ENCODE measurements around the gene SLC6A18. TPM values are rescaled to one million over a fixed set of nuclear protein-coding genes. Genes with fewer than 3 reads are reported as not detected.

Gene SLC6A18
- total RNA-seq, 2 donors from 2014 or later: not detected

GRCh38 chr5:1203311-1203967, 21.7 kb upstream of the SLC6A18 start:
- ATAC-seq (no peak), DNase-seq (ENCODE audit: low spot score) (no peak)
- Mint-ChIP-seq H3K36me3 (no peaks in the 10 kb centered on the region), H3K27me3 (peaks cover 8 to 12% of the 10 kb centered on the region in 2 donors), H3K27ac (no peak overlapping the region), H3K9me3 (no peaks in the 10 kb centered on the region), H3K4me3 (no peak overlapping the region), H3K4me1 (ENCODE audit: low read depth in 2 of 2) (no peaks in the 10 kb centered on the region)

DNA sequence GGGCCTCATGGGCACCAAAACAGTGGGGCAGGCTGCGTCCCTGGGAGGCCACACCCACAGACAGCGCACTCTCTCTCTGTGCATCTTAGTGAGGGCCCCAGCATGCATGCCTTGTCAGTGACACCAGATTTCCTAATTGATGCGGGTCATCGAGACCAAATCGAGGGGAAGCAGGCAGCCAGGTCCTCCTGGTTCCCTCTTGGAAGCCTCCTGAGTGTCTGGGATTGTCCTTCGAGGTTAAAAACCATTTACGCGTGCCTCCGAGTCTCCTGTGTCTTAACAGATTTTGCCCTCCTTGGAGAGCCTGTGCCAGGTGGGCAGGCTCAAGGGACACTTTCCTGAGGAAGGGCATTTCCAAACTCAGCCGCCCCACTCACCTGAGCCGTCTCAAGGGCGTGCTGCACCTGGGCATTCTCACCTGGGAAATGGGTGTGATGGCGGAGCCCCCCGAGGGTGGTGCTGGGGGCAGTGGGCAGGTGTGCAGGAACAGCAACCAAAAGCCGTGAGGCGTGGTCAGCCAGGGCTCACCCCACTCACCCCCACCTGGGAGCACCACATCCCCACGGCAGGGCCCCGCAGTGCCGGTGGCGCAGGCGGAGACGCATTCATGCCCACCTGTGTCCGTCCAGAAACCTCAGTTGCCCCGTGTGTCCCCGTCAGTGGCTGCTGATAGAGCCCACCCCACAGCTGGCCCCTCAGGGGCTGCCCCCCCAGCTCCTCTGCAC, 21.1 kb upstream of the SLC6A18 start:
- Mint-ChIP-seq H3K36me3 (no peaks in the 10 kb centered on the region), H3K9me3 (no peaks in the 10 kb centered on the region), H3K27ac (no peak overlapping the region), H3K4me3 (no peak overlapping the region), H3K27me3 (peaks cover 8 to 12% of the 10 kb centered on the region in 2 donors), H3K4me1 (ENCODE audit: low read depth in 2 of 2) (no peaks in the 10 kb centered on the region)
- no peak for ATAC-seq
- no peak for DNase-seq (ENCODE audit: low spot score)

GRCh38 chr5:1204693-1205242, 20.4 kb upstream of the SLC6A18 start:
- H3K36me3 Mint-ChIP-seq: no peaks in the 10 kb centered on the region
- H3K4me3 Mint-ChIP-seq: no peak overlapping the region
- no peaks in the 10 kb centered on the region for H3K4me1 Mint-ChIP-seq (ENCODE audit: low read depth in 2 of 2)
- DNase-seq (ENCODE audit: low spot score): no peak
- H3K9me3 Mint-ChIP-seq: no peaks in the 10 kb centered on the region
- no peak overlapping the region for H3K27ac Mint-ChIP-seq
- no peak for ATAC-seq
- peaks cover 8 to 15% of the 10 kb centered on the region in 2 donors for H3K27me3 Mint-ChIP-seq

DNA sequence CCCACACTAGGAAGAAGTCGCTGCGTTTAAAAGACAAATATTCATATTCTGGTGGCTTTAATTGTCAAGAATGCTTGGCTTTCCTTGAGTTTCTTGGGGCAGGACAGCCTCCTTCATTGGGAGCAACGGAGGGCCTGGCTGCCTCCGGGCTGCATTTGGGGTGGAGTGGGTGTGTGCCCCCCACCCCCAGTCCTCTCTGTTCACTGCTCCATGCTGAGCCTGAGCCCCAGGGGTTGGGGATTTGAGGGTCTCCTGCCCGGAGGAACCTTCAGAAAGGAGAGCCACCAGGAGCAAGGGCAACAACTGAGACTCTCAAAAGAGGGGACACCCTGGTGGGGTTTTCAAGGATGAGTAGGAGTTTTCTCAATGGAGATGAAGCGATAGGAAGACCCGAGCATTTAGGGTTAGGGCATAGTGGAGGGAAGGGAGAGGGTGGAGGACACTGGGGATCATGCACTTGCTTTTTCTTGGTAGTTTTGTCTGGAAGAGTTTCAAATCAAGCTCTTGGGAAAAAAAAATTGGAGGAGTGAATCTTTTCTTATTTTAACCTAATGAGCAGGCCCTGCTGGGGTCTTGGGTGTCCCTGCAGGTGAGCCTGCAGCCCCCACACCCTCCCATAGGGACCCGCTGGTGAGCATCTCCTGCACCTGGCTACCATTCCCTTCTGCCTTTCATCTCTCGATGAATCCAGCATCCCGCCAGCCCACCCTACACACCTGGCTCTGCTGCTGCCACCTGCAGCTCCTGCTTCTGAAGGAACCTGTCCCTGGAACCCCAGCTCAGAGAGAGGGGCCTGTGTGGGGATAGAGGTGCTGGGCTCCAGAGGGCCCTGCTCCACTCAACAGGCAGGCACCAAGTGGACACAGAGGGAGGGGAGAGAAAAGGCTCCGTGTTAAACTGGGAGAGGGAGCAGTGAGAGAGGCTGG, 19.7 kb upstream of the SLC6A18 start:
- no peak overlapping the region for H3K27ac Mint-ChIP-seq

GRCh38 chr5:1206521-1207412, 18.4 kb upstream of the SLC6A18 start:
- Mint-ChIP-seq H3K9me3 (no peaks in the 10 kb centered on the region), H3K4me1 (ENCODE audit: low read depth in 2 of 2) (no peaks in the 10 kb centered on the region), H3K27me3 (peaks cover 8 to 15% of the 10 kb centered on the region in 2 donors), H3K27ac (no peak overlapping the region), H3K36me3 (no peaks in the 10 kb centered on the region), H3K4me3 (no peak overlapping the region)
- DNase-seq (ENCODE audit: low spot score) (no peak), ATAC-seq (no peak)

More for the DNA sequence above, 19.7 kb upstream of the SLC6A18 start:
- Mint-ChIP-seq H3K36me3 (no peaks in the 10 kb centered on the region), H3K4me1 (ENCODE audit: low read depth in 2 of 2) (no peaks in the 10 kb centered on the region), H3K9me3 (no peaks in the 10 kb centered on the region), H3K4me3 (no peak overlapping the region), H3K27me3 (peaks cover 8 to 15% of the 10 kb centered on the region in 2 donors)
- DNase-seq (ENCODE audit: low spot score) (no peak), ATAC-seq (no peak)

- ATAC-seq (no peak), DNase-seq (ENCODE audit: low spot score) (no peak)
- H3K27ac Mint-ChIP-seq: no peak overlapping the region
- no peaks in the 10 kb centered on the region for H3K9me3 Mint-ChIP-seq
- H3K4me1 Mint-ChIP-seq (ENCODE audit: low read depth in 2 of 2): no peaks in the 10 kb centered on the region
- no peak overlapping the region for H3K4me3 Mint-ChIP-seq
- peaks cover 8 to 16% of the 10 kb centered on the region in 2 donors for H3K27me3 Mint-ChIP-seq
- H3K36me3 Mint-ChIP-seq: no peaks in the 10 kb centered on the region
Measured at GRCh38 chr5:1207555-1207954, 17.6 kb upstream of the SLC6A18 start.

DNA sequence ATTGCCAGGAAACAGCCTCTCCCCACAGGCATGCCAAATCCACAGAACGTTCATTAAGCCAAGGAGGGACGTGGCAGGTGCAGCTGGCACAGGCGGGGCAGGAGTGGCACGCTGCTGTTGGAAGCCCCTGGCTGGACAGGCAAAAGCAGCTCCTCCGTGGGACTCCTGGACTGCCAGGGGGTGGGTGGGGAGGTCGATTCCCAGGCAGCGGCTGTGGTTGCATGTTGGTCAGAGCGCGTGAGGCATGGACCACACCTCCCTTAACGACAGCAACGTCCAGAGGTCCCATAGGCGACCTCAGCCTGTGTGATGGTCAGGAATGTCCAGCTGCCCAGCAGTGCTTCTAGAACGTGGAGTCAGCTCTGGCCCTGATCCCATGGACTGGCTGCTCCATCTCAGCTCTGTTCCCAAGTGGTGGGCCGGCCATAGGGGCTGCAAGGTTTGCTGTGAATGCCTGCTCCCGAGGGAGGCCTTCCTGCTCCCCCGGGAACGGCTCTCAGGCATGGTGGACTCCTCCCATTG, 16.9 kb upstream of the SLC6A18 start:
- DNase-seq (ENCODE audit: low spot score) (no peak), ATAC-seq (no peak)
- H3K27me3 Mint-ChIP-seq: peaks cover 8 to 17% of the 10 kb centered on the region in 2 donors
- H3K4me3 Mint-ChIP-seq: no peak overlapping the region
- H3K36me3 Mint-ChIP-seq: no peaks in the 10 kb centered on the region
- no peak overlapping the region for H3K27ac Mint-ChIP-seq
- no peaks in the 10 kb centered on the region for H3K9me3 Mint-ChIP-seq
- no peaks in the 10 kb centered on the region for H3K4me1 Mint-ChIP-seq (ENCODE audit: low read depth in 2 of 2)

- Mint-ChIP-seq H3K27me3 (peaks cover 8 to 17% of the 10 kb centered on the region in 2 donors), H3K9me3 (no peaks in the 10 kb centered on the region), H3K27ac (no peak overlapping the region), H3K36me3 (no peaks in the 10 kb centered on the region), H3K4me3 (no peak overlapping the region), H3K4me1 (ENCODE audit: low read depth in 2 of 2) (no peaks in the 10 kb centered on the region)
- no peak for ATAC-seq
- DNase-seq (ENCODE audit: low spot score): no peak
Measured at GRCh38 chr5:1208743-1209488, 16.3 kb upstream of the SLC6A18 start.

- H3K27me3 Mint-ChIP-seq: peaks cover 8 to 17% of the 10 kb centered on the region in 2 donors
- H3K4me3 Mint-ChIP-seq: no peak overlapping the region
- H3K9me3 Mint-ChIP-seq: no peaks in the 10 kb centered on the region
- DNase-seq (ENCODE audit: low spot score) (no peak), ATAC-seq (no peak)
- no peaks in the 10 kb centered on the region for H3K36me3 Mint-ChIP-seq
- H3K4me1 Mint-ChIP-seq (ENCODE audit: low read depth in 2 of 2): no peaks in the 10 kb centered on the region
- no peak overlapping the region for H3K27ac Mint-ChIP-seq
Measured at GRCh38 chr5:1209489-1209852, 15.7 kb upstream of the SLC6A18 start.

- no peaks in the 10 kb centered on the region for H3K36me3 Mint-ChIP-seq
- ATAC-seq: no peak
Measured at GRCh38 chr5:1209896-1210776, 15.0 kb upstream of the SLC6A18 start.

GRCh38 chr5:1210832-1211251, 14.3 kb upstream of the SLC6A18 start:
- Mint-ChIP-seq H3K27me3 (peaks cover 7 to 10% of the 10 kb centered on the region in 2 donors), H3K4me1 (ENCODE audit: low read depth in 2 of 2) (no peaks in the 10 kb centered on the region), H3K9me3 (no peaks in the 10 kb centered on the region), H3K27ac (no peak overlapping the region), H3K4me3 (no peak overlapping the region), H3K36me3 (no peaks in the 10 kb centered on the region)
- DNase-seq (ENCODE audit: low spot score) (no peak), ATAC-seq (no peak)

More at GRCh38 chr5:1209896-1210776, 15.0 kb upstream of the SLC6A18 start:
- no peaks in the 10 kb centered on the region for H3K9me3 Mint-ChIP-seq
- H3K27me3 Mint-ChIP-seq: peaks cover 8 to 15% of the 10 kb centered on the region in 2 donors
- H3K4me3 Mint-ChIP-seq: no peak overlapping the region
- H3K27ac Mint-ChIP-seq: no peak overlapping the region
- no peak for DNase-seq (ENCODE audit: low spot score)
- H3K4me1 Mint-ChIP-seq (ENCODE audit: low read depth in 2 of 2): no peaks in the 10 kb centered on the region

Data from natural killer cell treated with Interleukin-12 subunit alpha and Interleukin-12 subunit beta and Interleukin-15 and Interleukin-18, amount 100 ng/mL, for 72 hours (primary cell).